ENCODE results near the gene MIF4GD.

Gene MIF4GD

GRCh38 chr17:75231071-75231470, 40.0 kb downstream of the MIF4GD start:
- FAIRE-seq = no peak

GRCh38 chr17:75228847-75229246, 42.2 kb downstream of the MIF4GD start:
- no peak for FAIRE-seq

- no peak for FAIRE-seq
Measured at GRCh38 chr17:75228305-75228704, 42.7 kb downstream of the MIF4GD start.

- no peak for FAIRE-seq
Measured at GRCh38 chr17:75227729-75228128, 43.3 kb downstream of the MIF4GD start.

GRCh38 chr17:75225016-75225415, 46.0 kb downstream of the MIF4GD start:
- FAIRE-seq = no peak

GRCh38 chr17:75219815-75220214, 51.2 kb downstream of the MIF4GD start:
- no peak for FAIRE-seq

- FAIRE-seq = no peak
Measured at GRCh38 chr17:75218131-75218530, 52.9 kb downstream of the MIF4GD start.
